HL-60 (cell line): ENCODE data around the gene FOXO1.

Experiments
- GABPA ChIP-seq: IDR thresholded peaks from 2 replicates; pipeline ENCODE4 v1.6.1; 2012; ENCODE audit warnings: low read depth
- POLR2AphosphoS5 ChIP-seq: IDR thresholded peaks from 2 replicates; pipeline ENCODE4 v1.6.1; 2012; ENCODE audit warnings: low read depth
- TF ChIP-seq, protein P1 (sequence below): IDR thresholded peaks from one replicate; pipeline ENCODE4 v1.5.1; 2011; ENCODE audit warnings: low read length, control low read depth, inconsistent platforms; ENCODE audit not compliant: insufficient read depth
- TF ChIP-seq, protein P2 (sequence below): IDR thresholded peaks from 2 replicates; pipeline ENCODE4 v1.6.1; 2012; ENCODE audit warnings: low read depth; ENCODE audit not compliant: insufficient replicate concordance

DNA sequence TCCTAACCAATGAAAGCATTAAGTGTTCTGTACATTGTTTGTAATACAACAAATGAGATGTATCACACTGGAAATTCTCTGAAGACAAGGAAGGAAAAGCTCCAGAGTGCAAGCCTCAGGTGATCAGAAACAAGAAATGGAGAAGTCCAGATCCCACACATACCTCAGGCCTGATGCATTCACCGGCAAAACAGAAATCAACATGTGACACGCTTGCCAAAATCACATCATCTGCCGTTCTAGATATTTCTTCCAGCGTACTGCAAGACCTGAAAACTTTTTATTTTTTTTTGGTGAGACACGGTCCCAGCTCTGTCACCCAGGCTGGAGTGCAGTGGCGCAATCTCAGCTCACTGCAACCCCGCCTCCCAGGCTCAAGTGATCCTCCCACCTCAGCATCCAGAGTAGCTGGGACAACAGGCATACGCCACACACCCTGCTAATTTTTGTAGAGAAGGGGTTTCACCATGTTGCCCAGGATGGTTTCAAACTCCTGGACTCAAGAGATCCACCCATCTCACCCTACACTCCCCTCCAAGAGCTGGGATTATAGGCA, 48.6 kb downstream of the FOXO1 start:
- TF ChIP-seq, protein P1, sequence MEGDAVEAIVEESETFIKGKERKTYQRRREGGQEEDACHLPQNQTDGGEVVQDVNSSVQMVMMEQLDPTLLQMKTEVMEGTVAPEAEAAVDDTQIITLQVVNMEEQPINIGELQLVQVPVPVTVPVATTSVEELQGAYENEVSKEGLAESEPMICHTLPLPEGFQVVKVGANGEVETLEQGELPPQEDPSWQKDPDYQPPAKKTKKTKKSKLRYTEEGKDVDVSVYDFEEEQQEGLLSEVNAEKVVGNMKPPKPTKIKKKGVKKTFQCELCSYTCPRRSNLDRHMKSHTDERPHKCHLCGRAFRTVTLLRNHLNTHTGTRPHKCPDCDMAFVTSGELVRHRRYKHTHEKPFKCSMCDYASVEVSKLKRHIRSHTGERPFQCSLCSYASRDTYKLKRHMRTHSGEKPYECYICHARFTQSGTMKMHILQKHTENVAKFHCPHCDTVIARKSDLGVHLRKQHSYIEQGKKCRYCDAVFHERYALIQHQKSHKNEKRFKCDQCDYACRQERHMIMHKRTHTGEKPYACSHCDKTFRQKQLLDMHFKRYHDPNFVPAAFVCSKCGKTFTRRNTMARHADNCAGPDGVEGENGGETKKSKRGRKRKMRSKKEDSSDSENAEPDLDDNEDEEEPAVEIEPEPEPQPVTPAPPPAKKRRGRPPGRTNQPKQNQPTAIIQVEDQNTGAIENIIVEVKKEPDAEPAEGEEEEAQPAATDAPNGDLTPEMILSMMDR, result no peak
- TF ChIP-seq, protein P2, sequence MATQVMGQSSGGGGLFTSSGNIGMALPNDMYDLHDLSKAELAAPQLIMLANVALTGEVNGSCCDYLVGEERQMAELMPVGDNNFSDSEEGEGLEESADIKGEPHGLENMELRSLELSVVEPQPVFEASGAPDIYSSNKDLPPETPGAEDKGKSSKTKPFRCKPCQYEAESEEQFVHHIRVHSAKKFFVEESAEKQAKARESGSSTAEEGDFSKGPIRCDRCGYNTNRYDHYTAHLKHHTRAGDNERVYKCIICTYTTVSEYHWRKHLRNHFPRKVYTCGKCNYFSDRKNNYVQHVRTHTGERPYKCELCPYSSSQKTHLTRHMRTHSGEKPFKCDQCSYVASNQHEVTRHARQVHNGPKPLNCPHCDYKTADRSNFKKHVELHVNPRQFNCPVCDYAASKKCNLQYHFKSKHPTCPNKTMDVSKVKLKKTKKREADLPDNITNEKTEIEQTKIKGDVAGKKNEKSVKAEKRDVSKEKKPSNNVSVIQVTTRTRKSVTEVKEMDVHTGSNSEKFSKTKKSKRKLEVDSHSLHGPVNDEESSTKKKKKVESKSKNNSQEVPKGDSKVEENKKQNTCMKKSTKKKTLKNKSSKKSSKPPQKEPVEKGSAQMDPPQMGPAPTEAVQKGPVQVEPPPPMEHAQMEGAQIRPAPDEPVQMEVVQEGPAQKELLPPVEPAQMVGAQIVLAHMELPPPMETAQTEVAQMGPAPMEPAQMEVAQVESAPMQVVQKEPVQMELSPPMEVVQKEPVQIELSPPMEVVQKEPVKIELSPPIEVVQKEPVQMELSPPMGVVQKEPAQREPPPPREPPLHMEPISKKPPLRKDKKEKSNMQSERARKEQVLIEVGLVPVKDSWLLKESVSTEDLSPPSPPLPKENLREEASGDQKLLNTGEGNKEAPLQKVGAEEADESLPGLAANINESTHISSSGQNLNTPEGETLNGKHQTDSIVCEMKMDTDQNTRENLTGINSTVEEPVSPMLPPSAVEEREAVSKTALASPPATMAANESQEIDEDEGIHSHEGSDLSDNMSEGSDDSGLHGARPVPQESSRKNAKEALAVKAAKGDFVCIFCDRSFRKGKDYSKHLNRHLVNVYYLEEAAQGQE, result no peak
- no peak for TF ChIP-seq POLR2AphosphoS5
- TF ChIP-seq GABPA, result no peak
